ENCODE data around the gene DISC1. TPM values are rescaled to one million over a fixed set of nuclear protein-coding genes. Genes with fewer than 3 reads are reported as not detected.

Gene DISC1
- total and polyA plus RNA-seq, 2 donors (not counting 1 experiment from before 2014, with no cell fraction given), result 2.7 to 4.3 TPM

DNA sequence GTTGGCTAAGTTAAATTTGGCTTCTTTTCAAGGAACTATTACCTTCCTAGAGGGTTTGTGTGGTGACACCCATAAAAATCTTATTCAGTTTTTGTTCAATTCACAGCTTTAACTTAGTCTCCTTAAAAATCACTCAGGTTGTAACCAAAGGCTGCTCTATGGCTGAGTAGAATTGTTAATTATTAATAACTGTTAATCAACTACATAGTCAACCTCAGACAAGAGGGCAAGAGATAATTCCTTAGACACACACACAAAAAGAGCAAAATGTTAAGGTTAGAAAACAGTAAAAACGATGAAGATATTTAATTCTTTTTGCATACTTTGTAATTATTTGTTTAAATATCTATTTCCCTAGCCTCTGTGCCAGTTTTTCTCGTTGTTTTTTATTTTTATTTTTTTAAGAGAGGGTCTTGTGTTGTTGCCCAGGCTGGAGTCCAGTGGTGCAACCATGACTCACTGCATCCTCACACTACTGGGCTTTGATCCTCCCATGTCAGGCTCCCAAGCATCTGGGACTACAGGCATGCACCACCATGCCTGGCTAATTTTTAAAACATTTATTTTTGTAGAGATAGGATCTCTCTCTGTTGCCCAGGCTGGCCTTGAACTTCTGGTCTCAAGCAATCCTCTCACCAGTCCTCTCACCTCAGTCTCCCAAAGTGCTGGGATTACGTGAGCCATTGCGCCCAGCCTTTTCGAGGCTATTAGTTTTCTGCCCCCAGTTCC lies 215.2 kb downstream of the DISC1 start:
- no peak overlapping the region for H3K4me3 ChIP-seq (ENCODE audit: control extremely low read depth in 1 of 5, extremely low read depth in 1 of 5, insufficient read depth in 1 of 5, low read depth in 2 of 5, low read length in 4 of 5)
- ChIA-PET POLR2A (no interaction called here), CTCF (no interaction called here)
- no peak overlapping the region for H3K9ac ChIP-seq (ENCODE audit: low read length)
- WGBS (ENCODE audit: insufficient coverage), result no CpG with 5 or more reads among the region's 5 CpGs
- no peaks in the 10 kb centered on the region for H3K79me2 ChIP-seq (ENCODE audit: control insufficient read depth, insufficient read depth, low read length)
- Mint-ChIP-seq H3K4me1 (peaks cover 26% of the 10 kb centered on the region), H3K27me3 (no peaks in the 10 kb centered on the region), H3K9me3 (ENCODE audit: insufficient read depth) (no peaks in the 10 kb centered on the region), H3K27ac (no peak overlapping the region), H3K4me3 (no peak overlapping the region)
- no peaks in the 10 kb centered on the region for H3K27me3 ChIP-seq (replicated peaks in 1 of 4; ENCODE audit: control extremely low read depth in 1 of 4, control insufficient read depth in 3 of 4, insufficient read depth in 4 of 4, low read length in 3 of 4)
- H3K4me1 ChIP-seq (ENCODE audit: control insufficient read depth in 2 of 2, insufficient read depth in 2 of 2, low read length in 2 of 2), result peaks cover 9 to 15% of the 10 kb centered on the region in 2 donors
- H3K4me2 ChIP-seq (replicated peaks; ENCODE audit: low read depth, low read length, poor library complexity, severe bottlenecking), result no peak overlapping the region
- no peaks in the 10 kb centered on the region for H3K9me3 ChIP-seq (ENCODE audit: control extremely low read depth in 1 of 3, control insufficient read depth in 2 of 3, insufficient read depth in 1 of 3, low read length in 2 of 3)
- H3K27ac ChIP-seq (ENCODE audit: low read length in 2 of 2), result no peak overlapping the region
- DNase-seq (no peak), ATAC-seq (ENCODE audit: low read depth) (no peak)
- H4K20me1 ChIP-seq (ENCODE audit: control insufficient read depth, insufficient read depth, low read length, poor library complexity, severe bottlenecking), result no peaks in the 10 kb centered on the region
- H2AFZ ChIP-seq (ENCODE audit: insufficient read depth, low read depth, low read length, poor library complexity, severe bottlenecking), result no peak overlapping the region
- TF ChIP-seq, protein P1, sequence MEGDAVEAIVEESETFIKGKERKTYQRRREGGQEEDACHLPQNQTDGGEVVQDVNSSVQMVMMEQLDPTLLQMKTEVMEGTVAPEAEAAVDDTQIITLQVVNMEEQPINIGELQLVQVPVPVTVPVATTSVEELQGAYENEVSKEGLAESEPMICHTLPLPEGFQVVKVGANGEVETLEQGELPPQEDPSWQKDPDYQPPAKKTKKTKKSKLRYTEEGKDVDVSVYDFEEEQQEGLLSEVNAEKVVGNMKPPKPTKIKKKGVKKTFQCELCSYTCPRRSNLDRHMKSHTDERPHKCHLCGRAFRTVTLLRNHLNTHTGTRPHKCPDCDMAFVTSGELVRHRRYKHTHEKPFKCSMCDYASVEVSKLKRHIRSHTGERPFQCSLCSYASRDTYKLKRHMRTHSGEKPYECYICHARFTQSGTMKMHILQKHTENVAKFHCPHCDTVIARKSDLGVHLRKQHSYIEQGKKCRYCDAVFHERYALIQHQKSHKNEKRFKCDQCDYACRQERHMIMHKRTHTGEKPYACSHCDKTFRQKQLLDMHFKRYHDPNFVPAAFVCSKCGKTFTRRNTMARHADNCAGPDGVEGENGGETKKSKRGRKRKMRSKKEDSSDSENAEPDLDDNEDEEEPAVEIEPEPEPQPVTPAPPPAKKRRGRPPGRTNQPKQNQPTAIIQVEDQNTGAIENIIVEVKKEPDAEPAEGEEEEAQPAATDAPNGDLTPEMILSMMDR (IDR thresholded peaks at IDR 0.05), result no peak
- TF ChIP-seq EZH2 (IDR thresholded peaks at IDR 0.05; ENCODE audit: borderline replicate concordance, insufficient read depth, low read depth, low read length, poor library complexity, severe bottlenecking), result no peak
- intact Hi-C loops (cut with micrococcal nuclease), result no loop called here
- no peaks in the 10 kb centered on the region for H3K36me3 ChIP-seq (replicated peaks in 1 of 2; ENCODE audit: control extremely low read depth in 1 of 2, control insufficient read depth in 1 of 2, extremely low read depth in 1 of 2, insufficient read depth in 2 of 2, low read length in 1 of 2)

DNA sequence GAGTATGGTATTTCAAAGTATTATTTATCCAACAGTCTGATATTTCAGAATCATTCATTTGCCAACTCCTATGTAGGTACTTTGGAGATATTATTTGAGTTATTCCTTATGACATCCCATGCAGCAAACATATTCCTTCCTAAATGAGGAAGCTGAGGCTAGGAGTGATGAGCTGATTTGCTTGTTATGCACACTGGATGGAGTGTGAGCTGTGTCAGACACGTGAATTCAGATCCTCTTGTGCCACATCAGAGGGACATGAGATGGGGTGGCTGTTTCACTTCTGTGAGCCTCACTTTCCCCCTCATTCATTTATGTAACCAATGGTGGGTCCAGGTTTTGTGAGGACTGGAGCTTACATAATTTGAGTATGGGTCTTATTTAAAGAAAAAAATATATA lies 215.9 kb downstream of the DISC1 start:
- Mint-ChIP-seq H3K27me3 (no peaks in the 10 kb centered on the region), H3K27ac (no peak overlapping the region), H3K4me1 (peaks cover 26% of the 10 kb centered on the region), H3K9me3 (ENCODE audit: insufficient read depth) (no peaks in the 10 kb centered on the region), H3K4me3 (no peak overlapping the region)
- H4K20me1 ChIP-seq (ENCODE audit: control insufficient read depth, insufficient read depth, low read length, poor library complexity, severe bottlenecking), result no peaks in the 10 kb centered on the region
- H3K79me2 ChIP-seq (ENCODE audit: control insufficient read depth, insufficient read depth, low read length), result no peaks in the 10 kb centered on the region
- H3K27ac ChIP-seq (ENCODE audit: low read length in 2 of 2), result no peak overlapping the region
- no peak for TF ChIP-seq EZH2 (IDR thresholded peaks at IDR 0.05; ENCODE audit: borderline replicate concordance, insufficient read depth, low read depth, low read length, poor library complexity, severe bottlenecking)
- TF ChIP-seq, protein P1 (IDR thresholded peaks at IDR 0.05), result no peak
- H3K27me3 ChIP-seq (replicated peaks in 1 of 4; ENCODE audit: control extremely low read depth in 1 of 4, control insufficient read depth in 3 of 4, insufficient read depth in 4 of 4, low read length in 3 of 4), result no peaks in the 10 kb centered on the region
- DNase-seq (no peak), ATAC-seq (ENCODE audit: low read depth) (no peak)
- H3K9ac ChIP-seq (ENCODE audit: low read length), result no peak overlapping the region
- no CpG with 5 or more reads among the region's 1 CpG for WGBS (ENCODE audit: insufficient coverage)
- no peak overlapping the region for H2AFZ ChIP-seq (ENCODE audit: insufficient read depth, low read depth, low read length, poor library complexity, severe bottlenecking)
- H3K9me3 ChIP-seq (ENCODE audit: control extremely low read depth in 1 of 3, control insufficient read depth in 2 of 3, insufficient read depth in 1 of 3, low read length in 2 of 3), result no peaks in the 10 kb centered on the region
- H3K4me1 ChIP-seq (ENCODE audit: control insufficient read depth in 2 of 2, insufficient read depth in 2 of 2, low read length in 2 of 2), result peaks cover 9 to 15% of the 10 kb centered on the region in 2 donors
- H3K4me2 ChIP-seq (replicated peaks; ENCODE audit: low read depth, low read length, poor library complexity, severe bottlenecking), result no peak overlapping the region
- ChIA-PET POLR2A (no interaction called here), CTCF (interaction anchor here (0.7 kb wide), 1 partner anchor 24 kb away, joined by 3 read pairs; no protein-coding TSS in a partner anchor)
- intact Hi-C loops (cut with micrococcal nuclease), result no loop called here
- H3K36me3 ChIP-seq (replicated peaks in 1 of 2; ENCODE audit: control extremely low read depth in 1 of 2, control insufficient read depth in 1 of 2, extremely low read depth in 1 of 2, insufficient read depth in 2 of 2, low read length in 1 of 2), result no peaks in the 10 kb centered on the region
- no peak overlapping the region for H3K4me3 ChIP-seq (ENCODE audit: control extremely low read depth in 1 of 5, extremely low read depth in 1 of 5, insufficient read depth in 1 of 5, low read depth in 2 of 5, low read length in 4 of 5)
